Measurements from ENCODE around the gene NFYA. TPM values are rescaled to one million over a fixed set of nuclear protein-coding genes. Genes with fewer than 3 reads are reported as not detected.
A peak's percentile ranks its signal among the peaks of the same experiment; 100 is the strongest.

The NFYA gene
- total and polyA plus RNA-seq, 2 of the 13 experiments (the other 11 are each of a cell fraction or from before 2014, with no cell fraction given): 16.0 to 22.9 TPM

- TF ChIP-seq MAF1 (CRISPR knock-in tag; IDR thresholded peaks at IDR 0.05; ENCODE audit: borderline replicate concordance): peak; percentile 44; the same call in 1 of the 2 replicates
- no peak; the same call in 1 of the 2 replicates for TF ChIP-seq ZNF614 (CRISPR knock-in tag; IDR thresholded peaks at IDR 0.05; ENCODE audit: borderline replicate concordance)
- TF ChIP-seq ZNF546 (CRISPR knock-in tag; conservative IDR thresholded peaks at IDR 0.05): peak; percentile 95
- TF ChIP-seq CCDC6 (CRISPR knock-in tag; IDR thresholded peaks at IDR 0.05): peak; percentile 57; the same call in 1 of the 2 replicates
- no peak for TF ChIP-seq AGO1 (IDR thresholded peaks at IDR 0.05; ENCODE audit: low read depth, low read length, poor library complexity, severe bottlenecking)
- peak; percentile 93 for TF ChIP-seq HNRNPLL (IDR thresholded peaks at IDR 0.05; ENCODE audit: low read depth, low read length, poor library complexity, severe bottlenecking)
- peak; percentile 56 for TF ChIP-seq SPEN (CRISPR knock-in tag; IDR thresholded peaks at IDR 0.05; ENCODE audit: low read depth)
- peak; percentile 31; the same call in 1 of the 2 replicates for TF ChIP-seq ZNF143 (CRISPR knock-in tag; IDR thresholded peaks at IDR 0.05)
- peak; percentile 21; the same call in 1 of the 2 replicates for TF ChIP-seq REPIN1 (CRISPR knock-in tag; IDR thresholded peaks at IDR 0.05; ENCODE audit: borderline replicate concordance, low read depth)
- TF ChIP-seq U2AF2 (IDR thresholded peaks at IDR 0.05; ENCODE audit: low read depth, low read length): peak; percentile 21; the same call in 1 of the 2 replicates
- peak; percentile 85; the same call in 1 of the 2 replicates for TF ChIP-seq ZBTB3 (CRISPR knock-in tag; IDR thresholded peaks at IDR 0.05; ENCODE audit: borderline replicate concordance, low read depth)
- peak; percentile 30; the same call in 1 of the 2 replicates for TF ChIP-seq FOSL1 (CRISPR knock-in tag; IDR thresholded peaks at IDR 0.05; ENCODE audit: borderline replicate concordance)
- 0 out of 2 replicates have a peak, but pooled peaks have one; percentile 33 for TF ChIP-seq TP53 (CRISPR knock-in tag; conservative IDR thresholded peaks at IDR 0.05)
- TF ChIP-seq ZNF414 (CRISPR knock-in tag; IDR thresholded peaks at IDR 0.05): peak; percentile 73; the same call in 1 of the 2 replicates
- peak; percentile 48; the same call in 1 of the 2 replicates for TF ChIP-seq CBFB (CRISPR knock-in tag; IDR thresholded peaks at IDR 0.05)
- no peak for TF ChIP-seq GFI1 (CRISPR knock-in tag; IDR thresholded peaks at IDR 0.05; ENCODE audit: borderline replicate concordance)
- no peak; the same call in 1 of the 2 replicates for TF ChIP-seq NR2F6 (IDR thresholded peaks at IDR 0.05)
- TF ChIP-seq NR2F6 (CRISPR knock-in tag; IDR thresholded peaks at IDR 0.05): peak; percentile 19; the same call in 1 of the 2 replicates
- TF ChIP-seq KLF16 (CRISPR knock-in tag; IDR thresholded peaks at IDR 0.05): peak in 1 of 2 experiments; percentile 69; a peak in 2 of 4 replicates
- TF ChIP-seq, protein P1, sequence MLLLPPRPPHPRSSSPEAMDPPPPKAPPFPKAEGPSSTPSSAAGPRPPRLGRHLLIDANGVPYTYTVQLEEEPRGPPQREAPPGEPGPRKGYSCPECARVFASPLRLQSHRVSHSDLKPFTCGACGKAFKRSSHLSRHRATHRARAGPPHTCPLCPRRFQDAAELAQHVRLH (CRISPR knock-in tag; IDR thresholded peaks at IDR 0.05; ENCODE audit: borderline replicate concordance, low read depth): peak; percentile 83
- TF ChIP-seq ZNF788 (CRISPR knock-in tag; IDR thresholded peaks at IDR 0.05; ENCODE audit: borderline replicate concordance): peak; percentile 81; the same call in 1 of the 2 replicates
- TF ChIP-seq, protein P2, sequence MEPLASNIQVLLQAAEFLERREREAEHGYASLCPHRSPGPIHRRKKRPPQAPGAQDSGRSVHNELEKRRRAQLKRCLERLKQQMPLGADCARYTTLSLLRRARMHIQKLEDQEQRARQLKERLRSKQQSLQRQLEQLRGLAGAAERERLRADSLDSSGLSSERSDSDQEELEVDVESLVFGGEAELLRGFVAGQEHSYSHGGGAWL (CRISPR knock-in tag; IDR thresholded peaks at IDR 0.05): no peak
- peak; percentile 62; the same call in 1 of the 2 replicates for TF ChIP-seq ZBTB4 (CRISPR knock-in tag; IDR thresholded peaks at IDR 0.05; ENCODE audit: borderline replicate concordance)
- no peak for TF ChIP-seq HOXA9 (CRISPR knock-in tag; IDR thresholded peaks at IDR 0.05; ENCODE audit: borderline replicate concordance)
Measured at GRCh38 chr6:41071923-41072835, 595 bp upstream of the NFYA start, which contains the start of gene OARD1 (continued).
